ENCODE data around the gene AGO1.
"Not testable (repeated sequence)": the region's sequence is repeated elsewhere in the genome, so short reads cannot be mapped to it uniquely, and the experiment has no call there.

The AGO1 gene

GRCh38 chr1:35971601-35972000 lies 88.6 kb downstream of the AGO1 start:
- Histone ChIP-seq H3K79me2 (ENCODE audit: control insufficient read depth, low read length) (0 out of 2 replicates have a peak, but pooled peaks cover 2% of the 10 kb centered on the region), H4K20me1 (ENCODE audit: control insufficient read depth, insufficient read depth, low read depth, low read length) (no peaks in the 10 kb centered on the region), H3K4me2 (ENCODE audit: low read length) (no peak overlapping the region), H3K27me3 (ENCODE audit: control insufficient read depth, low read length) (no peaks in the 10 kb centered on the region), H3K36me3 (ENCODE audit: control insufficient read depth, low read length) (peaks cover 20% of the 10 kb centered on the region), H3K9me2 (replicated peaks; ENCODE audit: control insufficient read depth, low read length) (no peaks in the 10 kb centered on the region), H3K27ac (ENCODE audit: low read depth, low read length) (no peak overlapping the region), H3K4me1 (ENCODE audit: control insufficient read depth, low read length) (no peaks in the 10 kb centered on the region), H3K4me3 (ENCODE audit: low read length) (no peak overlapping the region), H3K9me3 (ENCODE audit: control insufficient read depth, insufficient read depth, low read length) (no peaks in the 10 kb centered on the region), H3F3A (ENCODE audit: control insufficient read depth, insufficient read depth) (no peaks in the 10 kb centered on the region)
- TF ChIP-seq EZH2phosphoT487 (IDR thresholded peaks at IDR 0.05; ENCODE audit: borderline replicate concordance, low read length) = no peak
- no peak for TF ChIP-seq CTCF (IDR thresholded peaks at IDR 0.05; ENCODE audit: low read depth, low read length, poor library complexity, severe bottlenecking)

GRCh38 chr1:35972631-35973030 lies 89.6 kb downstream of the AGO1 start:
- H3K4me3 ChIP-seq (ENCODE audit: low read length); H3F3A ChIP-seq (ENCODE audit: control insufficient read depth, insufficient read depth); H3K9me2 ChIP-seq (replicated peaks; ENCODE audit: control insufficient read depth, low read length); H3K27ac ChIP-seq (ENCODE audit: low read depth, low read length); H3K79me2 ChIP-seq (ENCODE audit: control insufficient read depth, low read length); H4K20me1 ChIP-seq (ENCODE audit: control insufficient read depth, insufficient read depth, low read depth, low read length); H3K9me3 ChIP-seq (ENCODE audit: control insufficient read depth, insufficient read depth, low read length); H3K27me3 ChIP-seq (ENCODE audit: control insufficient read depth, low read length); H3K4me1 ChIP-seq (ENCODE audit: control insufficient read depth, low read length); H3K4me2 ChIP-seq (ENCODE audit: low read length): not testable (repeated sequence)
- H3K36me3 ChIP-seq (ENCODE audit: control insufficient read depth, low read length) = peaks cover 20% of the 10 kb centered on the region

GRCh38 chr1:35980090-35980489 lies 97.1 kb downstream of the AGO1 start:
- H3K9me3 ChIP-seq (ENCODE audit: control insufficient read depth, insufficient read depth, low read length) = no peaks in the 10 kb centered on the region
- H3F3A ChIP-seq (ENCODE audit: control insufficient read depth, insufficient read depth) = no peaks in the 10 kb centered on the region
- H3K27me3 ChIP-seq (ENCODE audit: control insufficient read depth, low read length) = no peaks in the 10 kb centered on the region
- H3K79me2 ChIP-seq (ENCODE audit: control insufficient read depth, low read length) = no peaks in the 10 kb centered on the region
- no peaks in the 10 kb centered on the region for H3K4me1 ChIP-seq (ENCODE audit: control insufficient read depth, low read length)
- no peak overlapping the region for H3K4me2 ChIP-seq (ENCODE audit: low read length)
- H3K36me3 ChIP-seq (ENCODE audit: control insufficient read depth, low read length) = peaks cover 15% of the 10 kb centered on the region
- no peaks in the 10 kb centered on the region for H3K9me2 ChIP-seq (replicated peaks; ENCODE audit: control insufficient read depth, low read length)
- no peaks in the 10 kb centered on the region for H4K20me1 ChIP-seq (ENCODE audit: control insufficient read depth, insufficient read depth, low read depth, low read length)
- no peak overlapping the region for H3K4me3 ChIP-seq (ENCODE audit: low read length)
- TF ChIP-seq EZH2phosphoT487 (IDR thresholded peaks at IDR 0.05; ENCODE audit: borderline replicate concordance, low read length) (no peak), CTCF (IDR thresholded peaks at IDR 0.05; ENCODE audit: low read depth, low read length, poor library complexity, severe bottlenecking) (no peak)
- no peak overlapping the region for H3K27ac ChIP-seq (ENCODE audit: low read depth, low read length)
